GM10248 (cell line): ENCODE measurements around the gene KIAA0825.

ENCODE experiments used
- CTCF ChIA-PET: fragments of 300-600 bp; sonication (Branson Sonifier 250); formaldehyde crosslinking; extraction: SDS; loops from one replicate; lab custom pipeline; 2021; ENCODE audit warnings: antibody characterized with exemption; lab: Yijun Ruan, JAX
- POLR2A ChIA-PET: fragments of 350-650 bp; sonication (Branson Sonifier 250); formaldehyde crosslinking; extraction: SDS; loops from one replicate; lab custom pipeline; 2020; ENCODE audit warnings: antibody characterized with exemption; lab: Yijun Ruan, JAX
- DNase-seq: peaks from one replicate; pipeline ENCODE4 v3.0.0; 2012; ENCODE audit errors: extremely low spot score
- CTCF ChIP-seq: IDR thresholded peaks from 2 replicates; pipeline ENCODE4 v1.5.1; 2012; ENCODE audit warnings: mild to moderate bottlenecking, low read depth; ENCODE audit errors: extremely low read depth, missing control alignments, control extremely low read depth

The KIAA0825 gene

GRCh38 chr5:94471521-94471920 is 146.9 kb downstream of the KIAA0825 start:
- CTCF ChIA-PET = no interaction called here
- no peak for TF ChIP-seq CTCF
- DNase-seq = no peak
- POLR2A ChIA-PET = no interaction called here

- no peak for TF ChIP-seq CTCF
- no peak for DNase-seq
- CTCF ChIA-PET = no interaction called here
- POLR2A ChIA-PET = no interaction called here
These were observed 147.6 kb downstream of the KIAA0825 start for GRCh38 chr5:94470802-94471201.

- ChIA-PET POLR2A (no interaction called here), CTCF (interaction anchor here (0.9 kb wide), 1 partner anchor 33 kb away, joined by 3 read pairs; no protein-coding TSS in a partner anchor)
- no peak for TF ChIP-seq CTCF
- DNase-seq = no peak
These were observed 148.5 kb downstream of the KIAA0825 start for GRCh38 chr5:94469894-94470329.

- ChIA-PET POLR2A (no interaction called here), CTCF (interaction anchor here (1.1 to 1.6 kb wide), 2 partner anchors 10 to 41 kb away, joined by 3 to 7 read pairs; no protein-coding TSS in a partner anchor)
- TF ChIP-seq CTCF = no peak
- no peak for DNase-seq
These were observed 150.2 kb downstream of the KIAA0825 start for GRCh38 chr5:94467954-94468930.

- POLR2A ChIA-PET = no interaction called here
- CTCF ChIA-PET = interaction anchor here (1.6 kb wide), 1 partner anchor 9 kb away, joined by 7 read pairs; no protein-coding TSS in a partner anchor
These were observed 151.0 kb downstream of the KIAA0825 start for GRCh38 chr5:94467346-94467953.

More at GRCh38 chr5:94467346-94467953, 151.0 kb downstream of the KIAA0825 start:
- DNase-seq = no peak
- no peak for TF ChIP-seq CTCF
